ENCODE measurements around the gene KRTCAP3.

KRTCAP3 gene

DNA sequence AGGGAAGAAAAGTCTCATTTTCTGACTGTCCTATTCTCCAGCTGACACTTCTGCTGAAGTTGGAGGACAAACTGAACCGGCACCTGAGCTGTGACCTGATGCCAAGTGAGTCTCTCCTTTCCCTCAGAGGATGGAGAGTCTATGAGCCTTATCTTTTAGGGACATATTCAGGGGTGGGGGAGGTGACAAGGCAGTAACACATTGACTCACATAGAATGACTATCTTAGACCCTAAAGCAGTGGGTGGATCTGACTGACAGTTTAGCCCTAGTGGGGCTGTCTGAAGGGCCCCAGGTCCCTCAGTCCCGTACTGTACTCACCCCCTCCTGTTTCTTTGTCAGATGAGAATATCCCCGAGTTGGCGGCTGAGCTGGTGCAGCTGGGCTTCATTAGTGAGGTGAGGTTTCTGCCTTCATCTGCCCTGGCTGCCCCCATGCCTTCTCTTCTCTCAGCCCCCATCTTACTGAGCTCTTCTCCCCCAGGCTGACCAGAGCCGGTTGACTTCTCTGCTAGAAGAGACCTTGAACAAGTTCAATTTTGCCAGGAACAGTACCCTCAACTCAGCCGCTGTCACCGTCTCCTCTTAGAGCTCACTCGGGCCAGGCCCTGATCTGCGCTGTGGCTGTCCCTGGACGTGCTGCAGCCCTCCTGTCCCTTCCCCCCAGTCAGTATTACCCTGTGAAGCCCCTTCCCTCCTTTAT is 805 bp upstream of the KRTCAP3 start:
- no peak for DNase-seq (ENCODE audit: low spot score)

DNA sequence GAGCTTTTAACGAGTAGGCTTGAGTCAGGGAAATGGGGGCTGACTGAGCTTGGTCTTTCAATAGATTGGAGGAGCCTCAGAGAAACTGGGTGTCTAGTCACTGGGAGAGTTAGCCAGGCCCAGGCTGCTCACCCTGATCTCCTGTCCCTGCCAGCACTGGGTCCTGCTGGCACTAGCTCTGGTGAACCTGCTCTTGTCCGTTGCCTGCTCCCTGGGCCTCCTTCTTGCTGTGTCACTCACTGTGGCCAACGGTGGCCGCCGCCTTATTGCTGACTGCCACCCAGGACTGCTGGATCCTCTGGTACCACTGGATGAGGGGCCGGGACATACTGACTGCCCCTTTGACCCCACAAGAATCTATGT is 720 bp downstream of the KRTCAP3 start:
- DNase-seq (ENCODE audit: low spot score), result no peak

DNA sequence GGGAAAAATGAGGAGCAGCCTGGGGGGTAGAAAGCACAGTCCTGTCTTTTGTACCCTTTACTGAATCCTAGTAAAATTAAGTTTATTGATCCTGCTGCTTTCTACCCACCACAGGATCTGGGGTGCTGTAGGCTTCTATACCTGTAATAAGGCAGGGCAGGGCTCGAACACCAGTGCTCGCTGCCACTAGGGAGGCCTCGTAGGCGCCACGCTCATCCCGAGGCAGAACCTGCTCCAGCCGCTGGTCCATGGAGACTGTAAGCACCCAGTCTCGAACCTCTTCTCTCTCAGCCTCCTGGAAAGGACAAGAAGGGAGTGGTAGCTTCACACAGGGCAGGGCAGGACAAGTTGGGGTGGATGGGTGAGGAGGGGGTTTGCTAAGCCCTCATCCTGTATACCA is 3.0 kb downstream of the KRTCAP3 start:
- no peak for DNase-seq (ENCODE audit: low spot score)

DNA sequence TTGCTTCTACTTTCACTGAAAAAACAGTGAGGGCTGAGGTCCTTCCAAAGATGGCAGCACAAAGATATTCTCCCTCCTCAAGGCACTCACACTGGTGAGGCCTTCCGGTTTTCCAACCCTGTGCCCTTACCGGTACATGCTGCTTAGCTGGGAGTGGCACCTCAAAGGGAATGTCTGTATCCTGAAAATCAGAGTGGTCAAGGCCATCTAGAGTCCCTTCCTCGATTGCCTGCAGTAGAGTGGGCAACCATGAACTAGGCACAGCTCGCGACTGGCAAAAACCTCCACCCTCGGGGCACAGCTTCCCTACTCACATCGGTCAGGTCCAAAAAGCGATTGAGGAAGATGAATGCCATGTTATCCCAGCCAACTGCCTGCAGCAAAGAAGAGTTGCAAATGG is 3.4 kb downstream of the KRTCAP3 start:
- DNase-seq (ENCODE audit: low spot score), result no peak

DNA sequence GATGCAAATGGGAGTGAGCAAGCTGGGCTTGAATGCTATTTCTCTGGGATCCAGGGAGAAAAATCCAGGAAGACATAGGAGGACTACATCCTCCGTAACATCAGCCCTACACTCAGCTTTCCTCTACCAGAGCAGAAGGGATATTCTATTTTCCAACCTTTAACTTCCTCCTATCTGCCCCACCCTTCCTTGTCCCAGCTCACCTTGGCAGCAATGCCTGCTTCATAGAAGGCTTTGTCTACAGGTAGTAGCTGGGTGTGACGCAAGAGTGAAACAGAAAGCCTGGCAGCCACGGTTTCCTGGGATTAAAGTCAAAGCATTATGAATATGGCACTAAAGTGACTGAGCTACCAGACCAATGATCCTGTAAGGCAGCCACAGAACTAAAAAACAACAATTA is 3.9 kb downstream of the KRTCAP3 start:
- no peak for DNase-seq (ENCODE audit: low spot score)

DNA sequence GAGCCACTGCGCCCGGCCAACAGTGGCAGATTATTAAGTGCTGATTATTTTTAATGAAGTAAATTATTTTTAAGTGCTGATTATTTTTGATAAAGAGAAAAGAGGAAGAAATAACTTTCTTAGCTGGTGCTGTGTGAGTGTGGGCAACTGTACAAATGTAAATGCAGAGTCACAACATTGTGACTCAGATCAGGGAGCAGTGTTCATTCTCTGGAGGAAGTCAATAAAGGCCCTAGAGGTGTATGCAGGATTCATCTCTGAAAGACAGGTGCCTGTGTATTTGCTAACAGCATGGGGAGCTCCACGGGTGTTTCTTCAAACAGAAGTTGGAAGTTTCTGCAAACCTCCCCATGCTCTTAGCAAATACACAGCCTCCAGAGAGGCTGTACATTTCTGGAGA is 6.2 kb downstream of the KRTCAP3 start:
- no peak for DNase-seq (ENCODE audit: low spot score)

DNA sequence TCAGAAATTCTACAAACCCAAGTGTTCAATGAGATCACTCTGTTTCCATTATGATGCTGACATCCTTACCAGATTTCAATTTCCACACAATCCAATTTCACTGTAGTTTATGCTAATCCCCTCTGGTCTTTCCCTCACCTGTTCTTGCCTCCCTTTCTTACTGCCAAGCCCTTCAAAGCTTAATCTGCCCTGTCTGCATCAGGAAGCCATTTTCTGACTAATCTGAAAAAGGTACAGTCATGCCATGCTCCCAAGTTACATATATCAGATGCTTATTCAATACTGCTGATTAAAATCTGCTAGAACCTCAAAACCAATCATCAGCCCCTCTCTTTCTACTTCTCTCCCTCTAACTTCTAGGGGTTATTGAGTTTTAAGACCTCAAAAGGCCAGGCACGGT is 8.9 kb downstream of the KRTCAP3 start:
- no peak for DNase-seq (ENCODE audit: low spot score)

DNA sequence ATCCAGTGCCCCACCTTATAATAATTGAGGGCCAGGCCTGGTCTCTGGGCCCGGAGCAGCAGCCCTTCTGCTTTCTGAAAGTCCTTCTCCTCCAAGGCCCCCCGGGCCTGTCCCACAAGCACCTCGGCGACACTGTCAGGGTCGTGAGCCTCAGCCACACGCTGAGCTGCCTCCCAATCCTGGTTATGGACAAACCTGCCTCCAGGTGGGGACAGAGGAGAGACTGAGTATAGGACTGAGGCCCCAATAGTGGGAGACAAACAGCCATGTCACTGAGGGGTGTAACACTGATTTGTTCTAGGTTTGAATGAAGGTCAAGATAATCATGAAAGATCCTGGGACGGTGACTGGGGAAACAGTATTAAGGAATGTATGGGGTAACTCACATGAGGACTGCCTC is 11.8 kb downstream of the KRTCAP3 start:
- DNase-seq (ENCODE audit: low spot score), result no peak

DNA sequence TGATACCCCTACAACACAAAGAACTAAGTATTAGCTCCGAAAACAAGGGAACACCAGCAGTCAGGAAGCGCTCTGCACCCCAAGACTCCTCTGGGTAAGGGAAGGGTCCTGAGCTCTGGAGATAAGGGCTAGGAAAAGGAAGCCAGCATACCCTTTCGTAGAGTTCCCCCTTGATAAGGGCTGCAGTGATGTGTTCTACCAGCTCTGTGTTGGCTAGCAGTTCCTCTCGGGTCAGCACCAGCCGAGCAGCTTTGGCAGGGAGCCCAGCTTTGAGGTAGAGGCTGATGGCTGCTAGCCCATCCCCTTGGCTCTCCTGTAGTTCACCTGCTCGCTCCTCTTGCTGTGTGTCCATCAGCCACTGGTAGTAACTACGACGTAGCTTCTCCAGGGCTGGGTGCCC is 18.9 kb downstream of the KRTCAP3 start:
- no peak for DNase-seq (ENCODE audit: low spot score)

DNA sequence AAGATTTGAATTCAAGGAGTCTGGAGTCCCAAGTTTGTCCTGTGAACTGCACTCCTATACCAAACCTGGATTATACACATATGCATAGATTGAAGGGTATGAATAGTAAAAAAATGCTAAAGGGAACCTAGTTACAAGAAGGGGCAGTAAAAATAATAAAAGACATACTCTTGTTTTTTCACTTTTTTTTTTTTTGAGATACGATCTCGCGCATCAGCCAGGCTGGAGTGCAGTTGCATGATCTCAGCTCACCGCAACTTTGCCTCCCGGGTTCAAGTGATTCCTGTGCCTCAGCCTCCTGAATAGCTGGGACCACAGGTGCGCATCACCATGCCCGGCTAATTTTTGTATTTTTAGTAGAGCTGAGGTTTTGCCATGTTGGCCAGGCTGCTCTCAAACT is 22.3 kb downstream of the KRTCAP3 start:
- no peak for DNase-seq (ENCODE audit: low spot score)

DNA sequence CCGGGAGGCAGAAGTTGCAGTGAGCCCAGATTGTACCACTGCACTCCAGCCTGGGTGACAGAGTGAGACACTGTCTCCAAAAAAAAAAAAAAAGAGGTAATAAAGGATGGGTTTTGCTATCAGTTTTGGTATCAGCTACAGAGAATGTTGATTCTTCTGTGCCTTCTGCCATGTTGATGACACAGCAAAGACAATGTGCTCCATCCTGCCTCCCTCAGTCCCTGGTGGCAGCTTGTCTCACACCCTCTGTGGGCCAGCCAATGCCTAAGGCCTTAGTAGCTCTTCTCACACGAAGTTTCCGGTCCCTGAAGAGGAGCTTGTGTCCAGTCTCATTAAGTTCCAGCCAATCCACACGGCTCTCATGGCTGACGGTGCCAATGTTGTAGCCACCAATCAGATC is 29.8 kb downstream of the KRTCAP3 start:
- DNase-seq (ENCODE audit: low spot score), result no peak

DNA sequence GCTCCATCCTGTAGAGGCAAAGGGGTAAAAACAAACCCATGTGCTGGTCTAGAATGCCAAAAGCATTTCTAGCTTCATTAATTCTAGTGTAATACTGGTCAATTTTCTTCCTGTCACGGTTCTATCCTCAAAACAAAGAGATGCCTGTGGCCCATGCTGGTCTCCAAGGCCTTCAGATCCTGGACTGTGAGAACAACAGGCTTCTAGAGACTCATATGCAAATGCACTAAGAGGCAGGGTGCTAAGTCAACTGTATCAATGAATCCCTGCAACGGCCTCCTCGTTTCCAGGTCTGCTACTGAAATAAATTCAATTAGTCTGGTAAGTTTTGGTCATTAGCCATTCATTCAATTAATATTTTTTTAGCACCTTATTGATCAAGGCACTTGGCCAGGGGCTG is 43.3 kb downstream of the KRTCAP3 start:
- peak; percentile 90 for DNase-seq (ENCODE audit: low spot score)

DNA sequence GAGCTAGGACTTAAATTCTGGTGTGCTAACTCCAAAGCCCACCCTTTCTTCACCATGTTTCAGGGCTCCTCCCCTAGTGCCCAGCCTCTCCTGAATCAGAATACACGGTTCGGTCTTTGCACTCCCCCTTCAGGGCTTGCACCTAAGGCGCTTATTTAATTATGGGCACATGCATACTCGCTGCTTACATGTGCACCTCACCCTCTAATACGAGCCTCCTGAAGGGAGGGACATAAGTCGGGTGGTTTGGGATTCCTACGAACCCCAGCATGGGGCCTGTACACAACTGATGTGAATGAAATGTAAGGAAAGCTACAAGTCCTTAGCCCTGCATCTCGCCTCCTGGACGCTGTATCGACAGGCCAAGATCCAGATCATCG is 46.9 kb downstream of the KRTCAP3 start:
- no peak for DNase-seq (ENCODE audit: low spot score)

DNA sequence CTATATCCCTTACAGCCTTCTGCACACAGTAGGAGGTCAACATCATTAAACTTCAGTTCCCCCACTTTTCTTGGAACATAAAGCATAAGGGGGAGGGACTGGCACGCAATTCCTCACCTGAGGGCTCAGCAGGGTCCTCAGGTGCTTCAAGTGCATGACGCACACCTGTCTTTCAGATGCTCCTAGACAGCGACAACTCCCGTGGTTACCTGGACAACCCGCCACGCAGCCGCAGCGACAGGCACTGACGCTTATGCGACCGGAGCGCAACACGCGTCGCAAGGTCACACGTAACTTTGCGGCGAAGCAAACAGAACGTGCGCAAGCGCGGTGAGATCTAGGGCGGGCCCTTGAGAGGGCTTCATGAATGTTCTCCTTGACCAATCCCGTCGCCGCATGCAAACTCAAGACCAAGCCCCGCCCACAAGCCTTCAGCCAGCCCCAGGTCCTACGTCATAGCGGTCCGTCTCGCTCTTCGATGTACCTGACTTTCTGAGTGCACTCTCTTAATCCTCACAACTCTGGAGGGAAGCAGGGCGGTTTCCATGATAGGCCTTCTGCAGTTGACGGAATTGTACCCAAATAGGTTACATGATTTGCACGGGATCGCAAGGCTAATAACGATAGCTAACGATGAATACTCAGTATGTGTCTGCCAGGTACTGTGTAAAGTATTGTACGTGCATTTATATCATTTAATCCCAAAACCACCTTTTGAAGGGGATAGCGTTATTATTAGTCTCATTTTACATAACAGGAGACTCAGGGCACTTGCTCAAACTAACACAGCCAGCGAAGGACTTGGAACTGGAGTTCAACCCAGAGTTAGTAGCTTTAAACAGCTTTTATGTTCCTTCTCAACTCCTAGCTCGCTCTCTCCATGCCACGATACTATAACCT is 47.6 kb downstream of the KRTCAP3 start, which contains the start of gene IFT172:
Gene IFT172, minus strand, starts transcription at position 246 of the 900 bp plus-strand sequence. Its CDS starts 90 bp downstream, at position 156.
- DNase-seq (ENCODE audit: low spot score), result peak; percentile 99

DNA sequence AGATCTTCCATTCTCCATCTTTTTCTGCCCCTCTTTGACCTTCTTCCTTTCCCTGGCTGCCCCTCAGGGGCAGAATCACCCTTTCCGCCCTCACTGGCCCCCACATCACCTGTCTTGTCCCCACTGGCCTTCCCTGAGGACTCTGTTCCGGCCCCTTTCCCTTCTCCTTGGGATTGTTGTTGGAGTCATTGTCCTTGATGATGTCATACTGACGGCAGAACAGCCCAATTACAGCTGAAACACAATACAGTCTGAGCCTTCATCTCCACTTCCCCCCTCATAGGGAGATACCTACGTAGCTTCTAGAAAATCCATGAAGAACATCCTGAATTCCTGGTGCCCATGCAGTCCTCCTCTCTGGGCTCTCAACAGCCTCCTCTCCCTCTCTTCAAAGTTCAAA is 50.4 kb downstream of the KRTCAP3 start:
- DNase-seq (ENCODE audit: low spot score), result no peak

DNA sequence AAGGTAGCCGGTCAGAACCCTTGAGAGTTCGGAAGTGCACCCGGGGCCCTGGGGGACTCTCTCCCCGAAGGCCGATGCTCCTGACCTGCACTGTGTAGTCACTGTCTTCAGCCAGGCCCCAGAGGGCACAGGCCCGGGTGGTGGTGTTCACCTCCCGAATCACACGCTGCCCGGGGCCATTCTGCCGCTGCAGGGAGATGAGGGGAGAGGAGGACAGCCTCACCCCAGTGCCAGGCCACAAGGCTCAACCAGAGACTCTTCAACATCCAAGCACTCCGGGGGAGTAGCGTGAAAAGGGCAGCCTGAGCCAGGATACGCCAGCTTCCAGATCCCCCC is 51.7 kb downstream of the KRTCAP3 start:
- DNase-seq (ENCODE audit: low spot score), result no peak
